ENCODE results near the gene MAL. TPM values are rescaled to one million over a fixed set of nuclear protein-coding genes. Genes with fewer than 3 reads are reported as not detected.

Gene MAL
- total RNA-seq, 2 donors from 2014 or later, result 3.1 to 8.0 TPM

- intact Hi-C loops (cut with DNase I), result no loop called here
- no peak for TF ChIP-seq POLR2AphosphoS5 (IDR thresholded peaks at IDR 0.05)
- TF ChIP-seq, protein P1, sequence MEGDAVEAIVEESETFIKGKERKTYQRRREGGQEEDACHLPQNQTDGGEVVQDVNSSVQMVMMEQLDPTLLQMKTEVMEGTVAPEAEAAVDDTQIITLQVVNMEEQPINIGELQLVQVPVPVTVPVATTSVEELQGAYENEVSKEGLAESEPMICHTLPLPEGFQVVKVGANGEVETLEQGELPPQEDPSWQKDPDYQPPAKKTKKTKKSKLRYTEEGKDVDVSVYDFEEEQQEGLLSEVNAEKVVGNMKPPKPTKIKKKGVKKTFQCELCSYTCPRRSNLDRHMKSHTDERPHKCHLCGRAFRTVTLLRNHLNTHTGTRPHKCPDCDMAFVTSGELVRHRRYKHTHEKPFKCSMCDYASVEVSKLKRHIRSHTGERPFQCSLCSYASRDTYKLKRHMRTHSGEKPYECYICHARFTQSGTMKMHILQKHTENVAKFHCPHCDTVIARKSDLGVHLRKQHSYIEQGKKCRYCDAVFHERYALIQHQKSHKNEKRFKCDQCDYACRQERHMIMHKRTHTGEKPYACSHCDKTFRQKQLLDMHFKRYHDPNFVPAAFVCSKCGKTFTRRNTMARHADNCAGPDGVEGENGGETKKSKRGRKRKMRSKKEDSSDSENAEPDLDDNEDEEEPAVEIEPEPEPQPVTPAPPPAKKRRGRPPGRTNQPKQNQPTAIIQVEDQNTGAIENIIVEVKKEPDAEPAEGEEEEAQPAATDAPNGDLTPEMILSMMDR (IDR thresholded peaks at IDR 0.05), result no peak
- TF ChIP-seq POLR2A (IDR thresholded peaks at IDR 0.05), result no peak
- Histone ChIP-seq H3K27ac (no peak overlapping the region), H3K27me3 (replicated peaks; ENCODE audit: insufficient read depth) (no peaks in the 10 kb centered on the region), H3K4me3 (no peak overlapping the region), H3K36me3 (no peaks in the 10 kb centered on the region), H3K4me1 (replicated peaks) (no peaks in the 10 kb centered on the region), H3K9me3 (no peaks in the 10 kb centered on the region)
- WGBS, result 80% methylated on average over 31 of the region's 31 CpGs
- DNase-seq (ENCODE audit: low spot score), result no peak
Measured at GRCh38 chr2:94993176-94994062, 32.1 kb upstream of the MAL start.

GRCh38 chr2:94994063-94994913 is 31.2 kb upstream of the MAL start:
- WGBS, result 80% methylated on average over 16 of the region's 16 CpGs
- no peaks in the 10 kb centered on the region for H3K27me3 ChIP-seq (replicated peaks; ENCODE audit: insufficient read depth)
- no peaks in the 10 kb centered on the region for H3K36me3 ChIP-seq
- H3K4me1 ChIP-seq (replicated peaks), result no peaks in the 10 kb centered on the region
- no peak overlapping the region for H3K27ac ChIP-seq
- intact Hi-C loops (cut with DNase I), result no loop called here
- TF ChIP-seq POLR2A (IDR thresholded peaks at IDR 0.05) (no peak), POLR2AphosphoS5 (IDR thresholded peaks at IDR 0.05) (no peak)
- TF ChIP-seq, protein P1 (IDR thresholded peaks at IDR 0.05), result no peak
- no peak overlapping the region for H3K4me3 ChIP-seq
- no peaks in the 10 kb centered on the region for H3K9me3 ChIP-seq
- DNase-seq (ENCODE audit: low spot score), result no peak

- Histone ChIP-seq H3K9me3 (no peaks in the 10 kb centered on the region), H3K27ac (no peak overlapping the region), H3K4me3 (no peak overlapping the region), H3K27me3 (replicated peaks; ENCODE audit: insufficient read depth) (no peaks in the 10 kb centered on the region), H3K36me3 (no peaks in the 10 kb centered on the region), H3K4me1 (replicated peaks) (no peaks in the 10 kb centered on the region)
- intact Hi-C loops (cut with DNase I), result no loop called here
- WGBS, result 94% methylated on average over 3 of the region's 3 CpGs
- DNase-seq (ENCODE audit: low spot score), result no peak
- no peak for TF ChIP-seq POLR2A (IDR thresholded peaks at IDR 0.05)
- TF ChIP-seq POLR2AphosphoS5 (IDR thresholded peaks at IDR 0.05), result no peak
- TF ChIP-seq, protein P1 (IDR thresholded peaks at IDR 0.05), result no peak
Measured at GRCh38 chr2:94994914-94995552, 30.5 kb upstream of the MAL start.

- no peak for DNase-seq (ENCODE audit: low spot score)
- Histone ChIP-seq H3K9me3 (no peaks in the 10 kb centered on the region), H3K36me3 (no peaks in the 10 kb centered on the region), H3K27ac (no peak overlapping the region), H3K4me1 (replicated peaks) (no peaks in the 10 kb centered on the region), H3K27me3 (replicated peaks; ENCODE audit: insufficient read depth) (no peaks in the 10 kb centered on the region), H3K4me3 (no peak overlapping the region)
- intact Hi-C loops (cut with DNase I), result no loop called here
- TF ChIP-seq POLR2A (IDR thresholded peaks at IDR 0.05) (no peak), POLR2AphosphoS5 (IDR thresholded peaks at IDR 0.05) (no peak)
- TF ChIP-seq, protein P1 (IDR thresholded peaks at IDR 0.05), result no peak
- WGBS, result 64% methylated on average over 7 of the region's 7 CpGs
Measured at GRCh38 chr2:94995553-94996304, 29.8 kb upstream of the MAL start.

Measured in prostate gland (tissue), 2 donors.